Hepatocyte (in vitro differentiated cells): Measurements from ENCODE around the gene PSMB2.

ENCODE experiments used
- CTCF ChIP-seq: fragments of 200-600 bp; sonication (generic); IDR thresholded peaks from 2 replicates; pipeline ENCODE4 v1.5.1; 2016; ENCODE audit warnings: antibody characterized with exemption, mild to moderate bottlenecking; ENCODE audit not compliant: poor library complexity
- EZH2phosphoT487 ChIP-seq: fragments of 200-600 bp; sonication (generic); IDR thresholded peaks from one replicate; pipeline ENCODE4 v1.6.1; 2018; ENCODE audit warnings: antibody characterized with exemption, mild to moderate bottlenecking, low read depth, moderate library complexity; ENCODE audit not compliant: unreplicated experiment, severe bottlenecking

- TF ChIP-seq EZH2phosphoT487, result no peak
- TF ChIP-seq CTCF, result no peak
These were observed 3.9 kb downstream of the PSMB2 start for GRCh38 chr1:35637401-35637809.
